ENCODE measurements around the gene SIX3.

Gene SIX3

DNA sequence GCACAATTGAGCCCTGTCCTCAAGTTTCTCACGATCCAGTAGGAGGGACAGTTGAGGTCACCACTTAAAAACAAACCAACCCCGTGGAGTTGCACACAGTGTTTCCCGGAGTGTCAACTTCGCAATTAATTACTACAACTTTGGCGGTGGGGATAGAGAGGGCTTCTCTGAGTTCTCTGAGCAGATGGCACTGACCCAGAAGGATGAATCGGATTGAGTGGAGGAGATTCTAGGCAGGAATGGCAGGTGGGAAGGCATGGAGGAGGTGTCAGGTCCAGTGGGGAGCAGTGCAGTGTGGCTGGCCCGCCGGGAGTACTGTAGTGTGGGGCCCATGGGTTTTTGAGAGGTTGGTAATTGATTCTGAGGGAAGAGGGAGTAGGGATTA, 12.0 kb downstream of the SIX3 start:
- no peak overlapping the region for H3K4me3 ChIP-seq (ENCODE audit: low read depth, low read length)
- TF ChIP-seq, protein P1, sequence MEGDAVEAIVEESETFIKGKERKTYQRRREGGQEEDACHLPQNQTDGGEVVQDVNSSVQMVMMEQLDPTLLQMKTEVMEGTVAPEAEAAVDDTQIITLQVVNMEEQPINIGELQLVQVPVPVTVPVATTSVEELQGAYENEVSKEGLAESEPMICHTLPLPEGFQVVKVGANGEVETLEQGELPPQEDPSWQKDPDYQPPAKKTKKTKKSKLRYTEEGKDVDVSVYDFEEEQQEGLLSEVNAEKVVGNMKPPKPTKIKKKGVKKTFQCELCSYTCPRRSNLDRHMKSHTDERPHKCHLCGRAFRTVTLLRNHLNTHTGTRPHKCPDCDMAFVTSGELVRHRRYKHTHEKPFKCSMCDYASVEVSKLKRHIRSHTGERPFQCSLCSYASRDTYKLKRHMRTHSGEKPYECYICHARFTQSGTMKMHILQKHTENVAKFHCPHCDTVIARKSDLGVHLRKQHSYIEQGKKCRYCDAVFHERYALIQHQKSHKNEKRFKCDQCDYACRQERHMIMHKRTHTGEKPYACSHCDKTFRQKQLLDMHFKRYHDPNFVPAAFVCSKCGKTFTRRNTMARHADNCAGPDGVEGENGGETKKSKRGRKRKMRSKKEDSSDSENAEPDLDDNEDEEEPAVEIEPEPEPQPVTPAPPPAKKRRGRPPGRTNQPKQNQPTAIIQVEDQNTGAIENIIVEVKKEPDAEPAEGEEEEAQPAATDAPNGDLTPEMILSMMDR (IDR thresholded peaks at IDR 0.05; ENCODE audit: insufficient read depth, low read depth, low read length, missing control alignments): no peak
- DNase-seq (ENCODE audit: low read depth): no peak

DNA sequence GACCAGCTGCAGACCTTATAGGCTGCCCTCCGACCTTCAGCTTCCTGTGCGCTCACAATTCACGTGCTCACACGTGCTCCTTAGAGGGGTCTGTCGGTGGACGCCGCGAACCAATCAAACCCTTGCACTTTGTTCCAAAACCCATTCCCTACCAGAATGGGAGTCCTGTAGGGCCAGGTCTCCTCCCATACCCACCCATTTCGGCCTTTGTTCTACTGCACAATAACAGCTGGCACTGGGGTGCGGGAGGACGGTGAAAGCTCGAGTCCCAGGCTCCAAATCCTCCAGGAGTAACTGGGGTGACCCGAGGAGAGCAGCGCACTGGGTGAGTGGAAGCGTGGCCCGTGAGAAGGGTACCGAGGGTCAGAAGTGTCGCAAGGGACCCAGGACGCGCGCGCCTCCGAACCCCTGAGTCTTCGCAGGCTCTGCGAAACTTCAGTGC, 13.0 kb downstream of the SIX3 start:
- TF ChIP-seq, protein P1 (IDR thresholded peaks at IDR 0.05; ENCODE audit: insufficient read depth, low read depth, low read length, missing control alignments): no peak
- no peak for DNase-seq (ENCODE audit: low read depth)
- H3K4me3 ChIP-seq (ENCODE audit: low read depth, low read length): no peak overlapping the region

DNA sequence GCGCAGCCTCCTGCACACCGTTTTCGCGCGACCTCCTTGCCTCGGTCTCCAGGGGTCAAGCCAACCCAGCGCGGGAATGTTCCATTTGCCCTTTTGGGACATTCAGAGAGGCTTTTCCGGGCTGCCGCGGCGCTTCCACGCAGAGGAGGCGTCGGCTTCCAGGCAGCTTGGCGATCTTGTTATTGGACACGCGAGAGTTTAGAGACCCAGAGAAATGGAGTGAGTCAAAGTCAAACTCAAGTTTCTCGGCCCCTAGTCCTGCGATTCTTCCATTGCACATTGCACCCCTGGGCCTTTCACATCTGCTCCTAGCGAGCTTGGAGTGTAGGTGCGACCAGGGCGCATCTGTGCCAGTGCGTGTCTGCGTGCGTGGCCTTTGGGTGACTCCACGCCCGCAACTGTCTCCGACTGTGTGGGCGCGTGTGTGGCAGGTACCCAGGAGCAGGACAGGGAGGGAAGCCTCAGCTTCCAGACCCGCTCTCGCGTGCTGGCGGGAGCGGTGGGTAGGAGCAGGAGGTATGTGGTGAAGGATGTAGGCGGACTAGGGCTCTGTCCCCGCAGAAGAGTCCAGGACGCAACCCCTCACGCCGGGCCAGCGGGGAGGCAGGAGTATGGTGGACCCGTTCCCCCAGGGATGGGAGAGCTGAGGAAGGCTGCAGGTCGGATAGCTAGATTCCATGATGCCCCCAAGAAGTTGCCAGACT, 13.5 kb downstream of the SIX3 start:
- no peak for DNase-seq (ENCODE audit: low read depth)
- TF ChIP-seq, protein P1 (IDR thresholded peaks at IDR 0.05; ENCODE audit: insufficient read depth, low read depth, low read length, missing control alignments): no peak
- H3K4me3 ChIP-seq (ENCODE audit: low read depth, low read length): peak overlapping the region; percentile 16

DNA sequence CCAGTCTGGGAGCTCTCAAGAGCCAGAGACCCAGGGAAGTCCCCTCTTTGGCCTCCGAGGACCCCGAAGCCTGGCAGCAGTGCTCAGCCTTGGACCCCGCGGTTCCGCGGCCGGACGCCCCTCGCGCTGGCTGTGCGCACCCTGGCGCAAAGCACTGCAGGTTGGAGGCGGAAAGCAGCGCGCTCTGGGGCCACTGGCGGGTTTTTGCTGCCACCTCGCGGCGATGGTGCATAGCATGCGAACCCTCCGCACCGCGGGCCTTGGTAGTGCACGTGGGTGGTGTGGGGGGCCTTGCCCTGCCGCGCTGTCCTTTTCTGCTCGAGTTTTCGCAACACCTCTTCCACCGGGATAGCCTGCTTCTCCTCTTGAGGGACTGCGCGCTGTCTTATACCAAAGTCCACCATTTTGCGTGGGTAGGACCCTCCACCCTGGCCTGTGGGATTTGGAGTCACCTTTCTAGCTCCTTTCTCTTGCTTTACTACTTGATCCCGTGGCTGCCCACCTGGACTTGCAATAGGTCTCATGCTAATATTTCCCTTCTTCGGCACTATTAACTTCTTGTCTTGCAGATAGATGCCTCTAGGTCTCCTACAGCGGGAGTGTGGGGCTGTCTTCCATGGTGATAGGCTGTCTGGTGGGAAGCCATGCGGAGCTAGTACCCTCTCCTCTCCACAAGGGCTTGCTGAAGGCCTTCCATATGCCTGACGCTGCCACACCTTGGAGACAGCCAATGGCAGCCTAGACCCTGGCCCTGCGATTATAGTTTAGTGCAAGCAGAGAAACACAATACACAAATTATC, 14.3 kb downstream of the SIX3 start:
- TF ChIP-seq, protein P1 (IDR thresholded peaks at IDR 0.05; ENCODE audit: insufficient read depth, low read depth, low read length, missing control alignments): peak; percentile 98
- DNase-seq (ENCODE audit: low read depth): peak; percentile 80
- peak overlapping the region; percentile 16 for H3K4me3 ChIP-seq (ENCODE audit: low read depth, low read length)

DNA sequence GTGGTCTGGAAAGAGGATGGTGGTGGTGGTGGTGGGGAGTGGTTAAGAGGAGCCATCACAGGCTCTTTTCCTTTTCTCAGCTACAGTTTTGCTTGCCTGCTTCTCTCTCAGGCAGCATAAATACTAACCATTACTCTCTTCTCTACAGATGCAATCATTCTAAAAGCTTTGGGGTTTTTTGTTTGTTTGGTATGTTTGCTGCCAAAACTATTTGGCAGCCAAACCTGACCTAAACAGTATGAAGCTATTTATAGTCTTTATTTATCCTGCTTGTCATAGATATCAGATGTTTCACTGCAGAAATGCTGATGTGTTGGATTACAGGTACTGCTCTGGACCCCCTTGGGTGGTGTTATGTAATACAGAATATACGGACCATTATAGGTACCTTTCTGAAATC, 15.3 kb downstream of the SIX3 start:
- no peak overlapping the region for H3K4me3 ChIP-seq (ENCODE audit: low read depth, low read length)
- TF ChIP-seq, protein P1 (IDR thresholded peaks at IDR 0.05; ENCODE audit: insufficient read depth, low read depth, low read length, missing control alignments): no peak
- DNase-seq (ENCODE audit: low read depth): no peak

DNA sequence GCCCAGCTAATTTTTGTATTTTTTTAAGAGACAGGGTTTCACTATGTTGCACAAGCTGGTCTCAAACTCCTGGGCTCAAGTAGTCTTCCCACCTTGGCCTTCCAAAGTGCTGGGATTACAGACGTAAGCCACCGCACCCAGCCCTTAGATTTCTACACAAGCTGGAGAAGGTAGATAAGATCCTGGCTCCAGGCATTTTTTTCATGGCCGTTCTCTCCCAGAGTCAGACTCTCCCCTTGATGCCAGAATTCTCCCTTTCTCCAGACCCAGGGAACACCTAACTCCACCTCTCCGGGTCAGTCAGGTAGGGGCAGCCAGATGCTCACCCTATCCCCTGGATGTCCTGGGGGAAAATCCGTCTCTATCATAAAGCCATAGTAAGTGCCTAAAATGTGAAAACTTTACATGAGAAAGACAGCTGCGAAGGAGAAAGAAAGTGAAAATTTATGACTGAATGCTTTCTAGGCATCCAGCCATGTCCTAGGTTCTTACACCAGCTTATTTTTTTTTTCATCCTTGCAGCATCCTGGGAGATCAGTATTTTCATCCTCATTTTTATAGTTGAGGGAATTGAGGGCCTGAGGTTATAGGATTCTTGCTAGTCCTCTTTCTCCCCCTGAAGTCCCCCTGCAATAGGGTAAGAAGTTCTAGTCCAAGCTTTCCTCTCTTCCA, 16.3 kb downstream of the SIX3 start:
- DNase-seq (ENCODE audit: low read depth): no peak
- TF ChIP-seq, protein P1 (IDR thresholded peaks at IDR 0.05; ENCODE audit: insufficient read depth, low read depth, low read length, missing control alignments): no peak
- no peak overlapping the region for H3K4me3 ChIP-seq (ENCODE audit: low read depth, low read length)
